Uterus (tissue), 4 donors: Measurements from ENCODE around the gene TALDO1. TPM values are rescaled to one million over a fixed set of nuclear protein-coding genes. Genes with fewer than 3 reads are reported as not detected.

Source experiments
- DNase-seq, 2 donors: peaks; one replicate each; pipeline ENCODE4 v3.0.0-alpha.2; 2019 to 2020
- H3K27ac ChIP-seq, 2 donors: fragments of 200-600 bp; sonication (generic); 1 replicate in 1 of 2; 2 replicates in 1 of 2; pipeline ENCODE4 v1.5.1; 2016 to 2018
- H3K27me3 ChIP-seq, 2 donors: fragments of 200-600 bp; sonication (generic); one replicate each; pipeline ENCODE4 v1.5.1; 2018 to 2019; ENCODE audit warnings: control low read depth in 1 of 2
- H3K36me3 ChIP-seq, 2 donors: fragments of 200-600 bp; sonication (generic); one replicate each; pipeline ENCODE4 v1.5.1; 2019; ENCODE audit warnings: control low read depth in 1 of 2
- H3K4me1 ChIP-seq, 2 donors: fragments of 200-600 bp; sonication (generic); one replicate each; pipeline ENCODE4 v1.5.1; 2018 to 2019; ENCODE audit warnings: control low read depth in 1 of 2
- H3K4me3 ChIP-seq, 2 donors: fragments of 200-600 bp; sonication (generic); 1 replicate in 1 of 2; 2 replicates in 1 of 2; pipeline ENCODE4 v1.5.1; 2018 to 2019; ENCODE audit warnings: mild to moderate bottlenecking in 1 of 2
- H3K9me3 ChIP-seq, 2 donors: fragments of 200-600 bp; sonication (generic); one replicate each; pipeline ENCODE4 v1.5.1; 2019; ENCODE audit warnings: control low read depth in 1 of 2
- POLR2A ChIP-seq, 2 donors: fragments of 450-650 bp; IDR thresholded peaks; one replicate each; pipeline ENCODE4 v1.6.1; 2016; ENCODE audit warnings: antibody characterized with exemption in 2 of 2, mild to moderate bottlenecking in 1 of 2, moderate library complexity in 1 of 2
- intact Hi-C: fragments of 100-400 bp; cut with DNase I; formaldehyde crosslinking; loops from one replicate; pipeline ENCODE4 v1.15.1; 2023; ENCODE audit warnings: low total_unique reads
- total RNA-seq, 4 donors: library from RNA; depleted of rRNA in 3 of 4; stranded (reverse); fragments of >200 nt in 3 of 4; gene quantifications; one replicate each; pipeline versions ENCODE4 v1.1.0 to v1.2.4, GENCODE V29; 2014 to 2023
- TF ChIP-seq, protein P1 (sequence below), 4 experiments: fragments of 200-600 bp in 2 of 4; fragments of 450-650 bp in 2 of 4; sonication (generic) in 2 of 4; IDR thresholded peaks; one replicate each; pipeline ENCODE4 v1.5.1; 2016 to 2019; ENCODE audit warnings: antibody characterized with exemption in 4 of 4, mild to moderate bottlenecking in 2 of 4, moderate library complexity in 1 of 4
- donor health status: DM: yes; HTN: yes; CAD: no.

The TALDO1 gene
- total RNA-seq, 4 donors from 2014 or later, result 60.3 to 146 (median 66.9) TPM

- TF ChIP-seq, protein P1, sequence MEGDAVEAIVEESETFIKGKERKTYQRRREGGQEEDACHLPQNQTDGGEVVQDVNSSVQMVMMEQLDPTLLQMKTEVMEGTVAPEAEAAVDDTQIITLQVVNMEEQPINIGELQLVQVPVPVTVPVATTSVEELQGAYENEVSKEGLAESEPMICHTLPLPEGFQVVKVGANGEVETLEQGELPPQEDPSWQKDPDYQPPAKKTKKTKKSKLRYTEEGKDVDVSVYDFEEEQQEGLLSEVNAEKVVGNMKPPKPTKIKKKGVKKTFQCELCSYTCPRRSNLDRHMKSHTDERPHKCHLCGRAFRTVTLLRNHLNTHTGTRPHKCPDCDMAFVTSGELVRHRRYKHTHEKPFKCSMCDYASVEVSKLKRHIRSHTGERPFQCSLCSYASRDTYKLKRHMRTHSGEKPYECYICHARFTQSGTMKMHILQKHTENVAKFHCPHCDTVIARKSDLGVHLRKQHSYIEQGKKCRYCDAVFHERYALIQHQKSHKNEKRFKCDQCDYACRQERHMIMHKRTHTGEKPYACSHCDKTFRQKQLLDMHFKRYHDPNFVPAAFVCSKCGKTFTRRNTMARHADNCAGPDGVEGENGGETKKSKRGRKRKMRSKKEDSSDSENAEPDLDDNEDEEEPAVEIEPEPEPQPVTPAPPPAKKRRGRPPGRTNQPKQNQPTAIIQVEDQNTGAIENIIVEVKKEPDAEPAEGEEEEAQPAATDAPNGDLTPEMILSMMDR (IDR thresholded peaks at IDR 0.05), result no peak
- peak in 1 of 2 donors; percentile 29 for TF ChIP-seq POLR2A (IDR thresholded peaks at IDR 0.05)
- H3K4me3 ChIP-seq, result peak overlapping the region; percentile 61 to 79
- intact Hi-C loops, result no loop called here
- H3K4me1 ChIP-seq, result peaks cover 6 to 22% of the 10 kb centered on the region in 2 donors
- no peaks in the 10 kb centered on the region for H3K27me3 ChIP-seq
- no peaks in the 10 kb centered on the region for H3K36me3 ChIP-seq
- no peaks in the 10 kb centered on the region for H3K9me3 ChIP-seq
- peak; percentile 77 to 80 for DNase-seq
- peak overlapping the region; percentile 87 to 90 for H3K27ac ChIP-seq
Observed at GRCh38 chr11:795634-796564, 48.6 kb downstream of the TALDO1 start.

DNA sequence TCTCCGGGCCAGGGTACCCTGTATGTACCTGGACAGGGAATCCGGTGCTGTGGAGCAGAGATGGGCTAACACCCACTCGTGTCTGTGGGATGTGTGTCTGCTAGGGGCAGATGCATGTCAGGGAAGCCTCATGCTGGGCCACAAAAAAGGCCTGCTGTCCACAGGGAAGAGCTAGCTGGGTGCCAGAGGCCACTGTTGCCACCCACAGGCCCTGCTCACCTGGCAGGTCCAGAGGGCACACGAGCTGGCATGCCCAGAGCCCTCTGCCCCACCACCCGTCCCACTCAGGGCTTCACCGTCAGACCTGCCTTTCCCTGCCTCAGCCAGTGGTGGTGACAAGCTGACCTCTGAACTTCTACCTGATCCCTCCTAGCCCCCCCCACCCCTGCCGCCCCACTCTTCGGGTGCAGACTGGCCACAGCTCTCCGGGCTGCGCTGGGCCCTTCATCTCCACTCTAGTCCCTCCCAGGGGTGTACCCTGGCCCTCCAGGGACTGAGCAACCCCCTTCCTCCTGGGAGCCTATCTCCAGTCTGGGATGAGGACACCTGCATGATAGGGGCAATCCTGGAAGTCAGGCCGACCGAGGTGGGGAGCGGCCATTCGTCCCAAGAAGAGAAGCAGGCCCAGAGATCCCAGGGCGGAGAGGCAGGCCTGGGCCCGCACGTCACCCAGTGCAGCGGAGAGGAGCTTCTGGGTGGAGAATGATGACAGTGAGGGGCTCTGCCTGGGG lies 49.5 kb downstream of the TALDO1 start:
- Histone ChIP-seq H3K9me3 (no peaks in the 10 kb centered on the region), H3K36me3 (no peaks in the 10 kb centered on the region), H3K27me3 (no peaks in the 10 kb centered on the region), H3K4me3 (peak overlapping the region; percentile 61 to 79), H3K4me1 (peaks cover 6 to 22% of the 10 kb centered on the region in 2 donors), H3K27ac (peak overlapping the region; percentile 87 to 90)
- intact Hi-C loops, result no loop called here
- TF ChIP-seq, protein P1 (IDR thresholded peaks at IDR 0.05), result no peak
- no peak for TF ChIP-seq POLR2A (IDR thresholded peaks at IDR 0.05)
- no peak for DNase-seq

- intact Hi-C loops, result no loop called here
- Histone ChIP-seq H3K36me3 (no peaks in the 10 kb centered on the region), H3K27ac (peak overlapping the region; percentile 87 to 90), H3K4me3 (peak overlapping the region; percentile 61 to 79), H3K4me1 (peaks cover 6 to 22% of the 10 kb centered on the region in 2 donors), H3K27me3 (no peaks in the 10 kb centered on the region), H3K9me3 (no peaks in the 10 kb centered on the region)
- TF ChIP-seq POLR2A (IDR thresholded peaks at IDR 0.05), result no peak
- TF ChIP-seq, protein P1 (IDR thresholded peaks at IDR 0.05), result no peak
- peak; percentile 77 to 78 for DNase-seq
Observed at GRCh38 chr11:797296-798092, 50.2 kb downstream of the TALDO1 start.

- H3K27me3 ChIP-seq, result no peaks in the 10 kb centered on the region
- H3K27ac ChIP-seq, result peak within 1 kb of the TSS; percentile 87 to 90
- TF ChIP-seq, protein P1 (IDR thresholded peaks at IDR 0.05), result peak; percentile 57 to 96 (median 94)
- TF ChIP-seq POLR2A (IDR thresholded peaks at IDR 0.05), result peak in 1 of 2 donors; percentile 10
- H3K4me3 ChIP-seq, result peak within 1 kb of the TSS; percentile 61 to 79
- intact Hi-C loops, result no loop called here
- peaks cover 6 to 22% of the 10 kb centered on the region in 2 donors for H3K4me1 ChIP-seq
- DNase-seq, result peak; percentile 58 to 81
- no peaks in the 10 kb centered on the region for H3K9me3 ChIP-seq
- H3K36me3 ChIP-seq, result no peaks in the 10 kb centered on the region
Observed at GRCh38 chr11:798093-798713, 50.9 kb downstream of the TALDO1 start, which contains the start of gene SLC25A22. Gene SLC25A22, minus strand, starts transcription at chr11:798281. Its CDS starts 3,275 bp downstream, at chr11:795006.
